CD4-positive, alpha-beta T cell treated with Interleukin-10 for 1 hour (primary cell): Measurements from ENCODE around the gene SSNA1.
"Not testable (repeated sequence)": the region's sequence is repeated elsewhere in the genome, so short reads cannot be mapped to it uniquely, and the experiment has no call there.

Experiments
- DNase-seq: peaks from one replicate; pipeline ENCODE4 v3.0.0-alpha.2; 2020

Gene SSNA1

GRCh38 chr9:137234758-137235423 is 46.4 kb downstream of the SSNA1 start:
- DNase-seq, result no peak

- DNase-seq, result no peak
Measured at GRCh38 chr9:137235424-137236237, 47.2 kb downstream of the SSNA1 start.

- peak; percentile 92 for DNase-seq
Measured at GRCh38 chr9:137236238-137236935, 47.9 kb downstream of the SSNA1 start.

GRCh38 chr9:137236936-137237421 is 48.5 kb downstream of the SSNA1 start:
- DNase-seq, result no peak

- no peak for DNase-seq
Measured at GRCh38 chr9:137237759-137238726, 49.6 kb downstream of the SSNA1 start.

- not testable (repeated sequence) for DNase-seq
Measured at GRCh38 chr9:137239541-137240200, 51.2 kb downstream of the SSNA1 start.
